Inflammatory macrophage treated with lipopolysaccharide for 4 hours (primary cell): ENCODE results near the gene KDM6A.
"Not testable (repeated sequence)": the region's sequence is repeated elsewhere in the genome, so short reads cannot be mapped to it uniquely, and the experiment has no call there.

Source experiments
- DNase-seq: peaks from one replicate; pipeline ENCODE4 v3.0.0-alpha.2; 2020

KDM6A gene

DNA sequence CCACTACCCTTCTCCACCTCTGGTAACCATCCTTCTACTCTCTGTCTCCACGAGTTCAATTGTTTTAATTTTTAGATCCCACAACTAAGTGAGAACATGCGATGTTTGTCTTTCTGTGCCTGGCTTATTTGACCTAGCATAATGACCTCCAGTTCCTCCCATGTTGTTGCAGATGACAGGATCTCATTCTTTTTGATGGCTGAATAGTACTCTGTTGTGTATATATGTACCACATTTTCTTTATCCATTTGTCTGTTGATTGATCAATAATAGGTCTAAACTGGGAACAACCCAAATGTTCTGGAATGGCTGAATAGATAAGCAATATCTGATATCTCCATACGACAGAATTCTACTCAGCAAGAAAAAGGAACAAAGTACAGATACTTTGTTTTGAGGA is 260.5 kb downstream of the KDM6A start:
- no peak for DNase-seq

DNA sequence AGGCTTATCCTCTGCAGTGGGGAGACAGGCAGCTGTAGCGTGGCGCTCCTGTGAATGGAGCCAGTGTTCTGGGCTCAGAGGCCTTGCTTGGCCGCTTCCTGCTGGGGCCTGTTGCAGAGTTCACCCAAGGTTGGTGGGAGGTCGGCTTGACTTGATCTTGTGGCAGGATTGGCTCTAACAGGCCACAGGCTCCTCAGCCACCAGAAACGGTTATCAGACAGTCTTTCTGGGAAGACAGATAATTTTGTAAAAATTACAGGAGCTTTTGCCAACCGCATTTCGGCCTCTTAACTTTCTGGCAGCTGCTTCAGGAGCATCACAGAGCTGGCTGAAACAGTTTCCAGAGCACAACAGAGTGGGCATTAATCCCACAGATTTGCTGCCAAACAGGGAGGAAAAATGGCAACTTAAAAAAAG is 261.3 kb downstream of the KDM6A start:
- DNase-seq = no peak

DNA sequence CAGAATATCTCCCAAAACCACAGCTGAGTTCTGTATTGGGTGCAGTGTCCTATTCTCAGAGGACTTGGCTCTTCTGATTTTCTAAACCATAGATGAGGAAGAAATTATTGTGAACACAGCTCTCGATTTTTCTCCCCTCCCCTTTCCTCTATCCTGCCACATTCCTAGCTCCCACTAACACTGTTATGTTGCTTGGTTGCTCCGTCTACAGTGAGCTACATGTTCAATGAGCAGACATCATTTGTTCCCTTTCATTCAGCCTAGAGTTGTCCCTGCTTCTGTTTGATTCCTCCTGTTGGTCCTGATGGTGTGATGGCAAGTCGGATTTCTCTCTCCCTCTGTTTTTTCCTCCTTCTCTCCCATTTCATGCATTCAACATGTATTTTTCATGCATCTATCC is 261.8 kb downstream of the KDM6A start:
- no peak for DNase-seq

DNA sequence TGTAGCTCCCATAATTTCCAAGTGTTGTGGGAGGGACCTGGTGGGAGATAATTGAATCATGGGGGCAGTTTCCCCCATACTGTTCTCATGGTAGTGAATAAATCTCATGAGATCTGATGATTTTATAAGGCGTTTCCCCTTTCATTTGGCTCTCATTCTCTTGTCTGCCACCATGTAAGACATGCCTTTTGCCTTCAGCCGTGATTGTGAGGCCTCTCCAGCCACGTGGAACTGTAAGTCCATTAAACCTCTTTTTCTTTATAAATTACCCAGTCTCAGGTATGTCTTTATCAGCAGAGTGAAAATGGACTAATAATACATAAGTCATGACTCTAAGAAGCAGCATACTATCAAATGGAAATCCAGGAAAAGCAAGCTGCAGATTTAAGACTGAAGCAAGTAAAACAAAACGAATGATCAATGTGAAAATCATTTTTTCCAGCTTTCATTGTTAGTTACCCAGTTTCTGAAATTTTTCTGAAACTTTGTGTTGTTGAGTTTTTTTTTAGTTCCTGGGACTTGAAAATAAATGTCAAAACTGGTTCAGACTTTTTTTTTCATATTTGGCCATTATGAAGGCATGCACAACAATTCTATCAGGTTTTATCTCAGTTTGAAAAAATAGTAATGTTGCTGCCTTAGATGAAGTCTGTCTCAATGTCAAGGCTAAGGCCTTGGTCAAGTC is 262.5 kb downstream of the KDM6A start:
- not testable (repeated sequence) for DNase-seq

DNA sequence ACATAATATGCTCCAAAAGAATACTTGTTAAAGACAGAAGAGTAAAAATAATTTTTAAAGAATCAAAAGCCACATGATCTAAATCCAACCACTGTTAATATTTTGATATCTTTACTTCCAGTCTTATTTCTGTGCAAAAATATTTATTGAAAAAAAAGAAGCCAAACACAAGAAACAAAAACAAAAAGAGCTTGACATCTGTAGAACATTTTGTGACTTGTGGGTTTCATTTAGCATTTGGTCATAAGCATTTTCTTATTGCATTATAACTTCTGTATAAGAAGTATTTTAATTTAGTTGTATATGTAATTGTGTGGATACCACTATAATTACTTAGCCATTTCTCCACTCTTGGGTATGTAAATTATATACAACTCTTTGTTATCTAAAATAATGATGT is 264.5 kb downstream of the KDM6A start:
- DNase-seq = no peak

DNA sequence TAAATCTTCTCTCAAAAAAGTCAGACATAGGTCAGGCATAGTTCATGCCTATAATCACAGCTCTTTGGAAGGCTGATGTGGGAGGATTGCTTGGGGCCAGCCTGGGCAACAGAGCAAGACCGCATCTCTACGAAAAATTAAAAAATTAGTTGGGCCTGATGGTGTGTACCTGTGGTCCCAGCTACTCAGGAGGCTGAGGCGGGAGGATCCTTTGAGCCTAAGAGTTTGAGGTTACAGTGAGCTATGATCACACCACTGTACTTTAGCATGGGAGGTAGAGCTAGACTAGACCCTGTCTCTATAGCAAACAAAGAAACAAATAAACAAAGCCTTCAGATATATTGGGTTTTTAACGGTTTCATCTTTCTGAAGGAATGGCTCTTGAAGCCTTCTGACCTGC is 265.5 kb downstream of the KDM6A start:
- no peak for DNase-seq

DNA sequence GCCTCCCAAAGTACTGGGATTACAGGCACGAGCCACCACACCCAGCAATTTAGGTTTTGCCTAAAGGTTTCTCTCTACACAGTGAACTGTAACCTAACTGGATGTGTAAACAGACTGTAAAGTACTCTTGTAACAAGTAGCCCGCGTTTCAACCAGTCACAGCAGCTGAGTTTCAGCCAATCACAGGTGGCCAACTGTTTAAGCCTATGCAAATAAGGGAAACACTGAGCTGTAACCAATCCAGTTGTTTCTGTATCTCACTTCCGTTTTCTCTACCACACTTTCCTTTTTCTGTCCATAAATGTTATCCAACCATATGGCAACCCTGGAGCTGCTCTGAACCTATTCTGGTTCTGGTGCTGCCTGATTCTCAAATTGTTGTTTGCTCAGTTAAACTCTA is 267.8 kb downstream of the KDM6A start:
- DNase-seq = no peak

DNA sequence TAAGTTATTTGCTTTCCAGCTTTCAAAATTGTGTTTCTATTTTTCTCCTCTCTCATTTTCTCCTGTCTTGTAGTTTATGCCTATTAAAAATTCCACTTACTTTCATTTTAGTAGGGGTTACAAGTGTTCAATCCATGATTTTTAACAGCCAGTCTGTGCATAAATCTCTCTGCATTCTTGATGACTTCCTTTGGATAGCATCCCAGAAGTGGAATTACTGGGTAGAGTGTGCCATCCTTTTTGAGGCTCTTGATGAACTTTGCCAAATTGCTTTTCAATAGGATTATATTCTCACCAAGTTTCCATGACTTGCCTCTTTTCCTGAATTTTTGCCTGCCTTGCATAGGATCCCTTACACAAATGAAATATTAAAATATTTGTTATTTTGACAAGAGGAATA is 269.2 kb downstream of the KDM6A start:
- DNase-seq = no peak

DNA sequence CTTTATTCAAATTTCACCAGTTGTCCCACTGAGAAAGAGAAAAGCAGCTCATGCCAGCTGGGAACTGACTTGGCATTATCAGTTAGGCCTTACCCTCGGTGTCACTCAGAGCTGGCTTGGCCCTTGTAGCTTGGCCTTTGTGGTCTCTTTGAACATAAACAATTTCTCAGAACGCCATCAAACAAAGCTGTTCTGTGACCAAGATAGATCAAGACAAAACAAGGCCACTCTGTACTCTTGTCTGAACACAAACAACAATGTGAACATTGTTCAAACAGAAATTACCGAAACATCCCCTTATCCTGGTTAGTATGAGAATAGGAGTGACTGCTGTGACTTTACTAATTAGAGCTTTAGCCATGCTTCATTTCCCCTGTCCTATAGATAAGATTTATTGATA is 270.5 kb downstream of the KDM6A start:
- DNase-seq = no peak

DNA sequence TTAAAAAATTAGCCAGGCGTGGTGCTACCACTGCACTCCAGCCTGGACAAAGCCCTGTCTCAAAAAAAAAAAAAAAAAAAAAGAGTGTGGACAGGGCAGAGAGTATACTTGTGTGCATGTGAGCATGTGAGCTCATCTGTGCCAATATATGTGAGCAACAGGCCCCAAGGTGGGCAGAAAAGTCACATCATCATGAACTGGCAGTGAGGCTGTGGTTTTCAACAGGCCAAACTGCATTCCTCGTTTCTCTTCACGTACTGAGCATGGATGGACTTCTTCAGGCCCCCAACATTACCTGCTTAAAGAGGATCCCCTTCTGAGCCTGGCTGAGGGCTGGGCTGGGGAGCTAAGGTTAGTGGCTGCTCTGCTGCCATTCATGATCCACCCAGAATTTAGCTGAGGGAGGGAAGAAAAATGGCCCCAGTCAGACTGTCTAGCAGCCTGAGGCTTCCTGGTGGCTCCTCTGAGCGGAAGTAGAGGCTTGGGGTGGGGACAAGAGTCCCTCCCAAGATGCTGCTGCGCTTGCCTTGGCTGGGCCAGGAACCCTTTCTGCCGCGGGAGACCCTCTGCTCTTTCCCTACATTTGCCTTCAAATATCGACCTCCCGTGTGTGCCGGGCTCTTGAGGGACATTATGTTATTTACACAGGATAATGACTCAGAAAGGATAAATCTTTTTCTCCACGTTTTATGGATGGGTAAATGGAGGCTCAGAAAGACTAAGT is 272.7 kb downstream of the KDM6A start:
- no peak for DNase-seq

DNA sequence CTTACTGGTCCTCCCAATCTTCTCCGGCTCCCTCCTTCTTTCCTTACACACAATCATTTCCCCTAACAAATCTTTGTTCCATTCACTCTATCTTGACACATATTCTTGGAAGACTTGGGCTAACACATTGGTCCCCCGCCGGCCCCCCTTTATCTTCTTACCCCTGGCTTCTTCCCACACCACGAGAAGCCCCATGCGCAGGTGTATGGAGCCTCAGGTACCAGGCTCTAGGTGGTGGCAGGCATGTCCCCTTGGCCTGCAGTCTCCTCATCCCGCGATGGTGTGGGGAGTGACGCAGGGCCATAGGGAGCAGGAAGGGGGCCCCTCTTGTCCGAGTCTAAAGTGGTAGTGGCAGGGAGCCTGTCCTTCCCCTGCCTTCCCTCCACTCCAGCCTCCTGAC is 277.8 kb downstream of the KDM6A start:
- DNase-seq = no peak

DNA sequence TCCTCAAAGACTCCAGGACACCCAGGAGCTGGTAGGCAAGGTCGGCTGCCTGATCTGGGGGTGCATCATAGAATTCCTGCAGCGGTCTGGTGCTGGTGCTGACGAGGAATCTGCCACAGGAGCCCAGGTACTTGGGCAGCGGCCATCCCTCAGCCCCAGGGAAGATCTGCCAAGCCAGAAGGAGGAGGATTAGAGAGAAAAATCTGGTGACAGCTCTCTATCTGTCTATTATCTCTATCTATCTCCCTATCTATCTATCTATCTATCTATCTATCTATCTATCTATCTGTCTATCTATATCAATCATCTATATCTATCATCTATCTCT is 281.0 kb downstream of the KDM6A start:
- no peak for DNase-seq

DNA sequence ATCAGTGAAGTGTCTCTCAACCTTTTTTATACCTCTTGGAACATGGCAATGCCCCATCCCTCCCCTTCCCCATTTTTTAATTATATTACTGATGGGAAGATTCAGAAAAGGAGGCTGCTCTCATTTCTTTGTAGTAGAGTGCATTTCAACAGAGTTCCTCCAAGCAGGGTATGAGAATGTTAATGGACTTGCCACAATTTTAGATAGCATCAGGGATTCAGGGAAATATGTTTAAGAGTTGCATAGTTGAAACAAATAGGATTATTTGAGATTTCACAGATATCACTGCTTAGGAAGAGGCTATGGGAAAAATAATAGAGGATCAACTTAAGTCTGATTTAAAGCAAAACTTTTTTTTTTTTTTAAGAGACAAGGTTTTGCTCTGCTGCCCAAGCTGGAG is 281.5 kb downstream of the KDM6A start:
- DNase-seq = no peak

DNA sequence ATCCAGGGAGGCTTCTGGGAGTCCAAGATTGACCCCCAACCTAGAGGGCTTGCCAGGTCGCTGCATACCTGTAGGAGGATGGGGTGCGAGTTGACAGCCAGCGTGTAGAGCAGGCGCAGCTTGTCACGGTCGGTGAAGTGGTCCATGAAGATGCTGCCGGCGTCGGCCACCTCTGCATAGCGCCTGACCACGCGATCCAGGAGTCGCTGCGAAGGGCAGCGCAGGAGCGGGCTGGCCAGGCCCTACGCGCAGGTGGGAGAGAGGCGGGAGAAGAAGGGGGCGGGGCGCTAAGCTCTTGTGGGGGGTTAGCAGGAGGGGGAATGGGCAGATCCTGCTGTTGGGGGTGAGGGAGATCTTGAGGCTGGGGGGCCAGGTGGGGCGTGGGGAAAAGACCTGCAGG is 284.7 kb downstream of the KDM6A start:
- no peak for DNase-seq
